ENCODE measurements around the gene PPP1R26. TPM values are rescaled to one million over a fixed set of nuclear protein-coding genes. Genes with fewer than 3 reads are reported as not detected.

PPP1R26 gene
- polyA plus RNA-seq, 2 of the 4 experiments (the other 2 are of a cell fraction), result 8.5 to 12.7 TPM

DNA sequence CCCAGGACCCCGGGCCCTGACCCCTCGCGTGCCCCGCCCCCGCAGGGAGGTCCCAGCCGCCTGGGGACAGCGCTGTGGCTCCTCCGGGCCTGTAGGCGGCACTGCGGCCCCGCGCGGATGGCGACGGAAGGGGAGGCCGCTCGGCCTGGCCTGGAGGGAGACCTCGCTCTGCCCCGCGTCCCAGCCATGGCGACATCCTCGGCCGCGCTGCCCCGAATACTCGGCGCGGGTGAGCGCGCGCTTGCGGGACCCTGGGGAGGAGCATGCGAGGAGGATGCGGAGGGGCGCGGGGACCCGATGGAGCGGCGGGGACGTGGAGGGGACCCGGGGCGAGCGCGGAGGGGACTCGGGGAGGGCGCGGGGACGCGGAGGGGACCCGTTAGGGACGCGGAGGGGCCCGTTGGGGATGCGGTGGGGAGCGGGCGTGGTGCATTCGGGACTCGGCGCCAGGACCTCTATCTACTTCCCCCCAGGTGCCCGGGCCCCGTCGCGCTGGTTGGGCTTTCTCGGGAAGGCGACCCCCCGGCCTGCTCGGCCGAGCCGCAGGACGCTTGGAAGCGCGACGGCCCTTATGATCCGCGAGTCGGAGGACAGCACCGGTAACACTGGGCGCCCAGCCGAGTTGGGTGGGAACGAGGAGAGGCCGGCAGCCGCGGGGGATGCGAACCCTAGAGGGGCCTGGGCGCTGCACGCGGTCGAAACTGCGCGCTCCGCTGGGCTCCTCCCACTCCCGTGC lies 21.1 kb downstream of the PPP1R26 start, which contains the start of gene MRPS2 (continued):
- TF ChIP-seq REST (IDR thresholded peaks at IDR 0.05) (no peak), RARB (CRISPR knock-in tag; IDR thresholded peaks at IDR 0.05) (no peak), KDM5A (IDR thresholded peaks at IDR 0.05) (peak; percentile 52), HDAC2 (IDR thresholded peaks at IDR 0.05) (no peak), BHLHE40 (IDR thresholded peaks at IDR 0.05; ENCODE audit: low read depth, low read length) (no peak; the same call in 1 of the 2 replicates), TFCP2L1 (CRISPR knock-in tag; IDR thresholded peaks at IDR 0.05) (no peak; the same call in 1 of the 2 replicates), SMC3 (IDR thresholded peaks at IDR 0.05) (no peak), CBX8 (IDR thresholded peaks at IDR 0.05) (no peak), HOXB13 (CRISPR knock-in tag; IDR thresholded peaks at IDR 0.05; ENCODE audit: low read depth) (no peak), NPAS2 (CRISPR knock-in tag; IDR thresholded peaks at IDR 0.05; ENCODE audit: borderline replicate concordance) (no peak), FOSB (CRISPR knock-in tag; IDR thresholded peaks at IDR 0.05) (no peak), EP300 (IDR thresholded peaks at IDR 0.05) (no peak), POLR2AphosphoS2 (conservative IDR thresholded peaks at IDR 0.05; ENCODE audit: low read length) (no peak), HOXA7 (CRISPR knock-in tag; IDR thresholded peaks at IDR 0.05) (no peak), EHF (CRISPR knock-in tag; IDR thresholded peaks at IDR 0.05) (no peak), CHD2 (IDR thresholded peaks at IDR 0.05; ENCODE audit: low read length, partially characterized antibody) (no peak), BCL3 (IDR thresholded peaks at IDR 0.05) (peak; percentile 80; the same call in 2 of the 3 replicates), HEYL (CRISPR knock-in tag; IDR thresholded peaks at IDR 0.05) (no peak)
- TF ChIP-seq, protein P1, sequence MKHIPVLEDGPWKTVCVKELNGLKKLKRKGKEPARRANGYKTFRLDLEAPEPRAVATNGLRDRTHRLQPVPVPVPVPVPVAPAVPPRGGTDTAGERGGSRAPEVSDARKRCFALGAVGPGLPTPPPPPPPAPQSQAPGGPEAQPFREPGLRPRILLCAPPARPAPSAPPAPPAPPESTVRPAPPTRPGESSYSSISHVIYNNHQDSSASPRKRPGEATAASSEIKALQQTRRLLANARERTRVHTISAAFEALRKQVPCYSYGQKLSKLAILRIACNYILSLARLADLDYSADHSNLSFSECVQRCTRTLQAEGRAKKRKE (CRISPR knock-in tag; IDR thresholded peaks at IDR 0.05; ENCODE audit: low read depth), result no peak
- TF ChIP-seq, protein P2, sequence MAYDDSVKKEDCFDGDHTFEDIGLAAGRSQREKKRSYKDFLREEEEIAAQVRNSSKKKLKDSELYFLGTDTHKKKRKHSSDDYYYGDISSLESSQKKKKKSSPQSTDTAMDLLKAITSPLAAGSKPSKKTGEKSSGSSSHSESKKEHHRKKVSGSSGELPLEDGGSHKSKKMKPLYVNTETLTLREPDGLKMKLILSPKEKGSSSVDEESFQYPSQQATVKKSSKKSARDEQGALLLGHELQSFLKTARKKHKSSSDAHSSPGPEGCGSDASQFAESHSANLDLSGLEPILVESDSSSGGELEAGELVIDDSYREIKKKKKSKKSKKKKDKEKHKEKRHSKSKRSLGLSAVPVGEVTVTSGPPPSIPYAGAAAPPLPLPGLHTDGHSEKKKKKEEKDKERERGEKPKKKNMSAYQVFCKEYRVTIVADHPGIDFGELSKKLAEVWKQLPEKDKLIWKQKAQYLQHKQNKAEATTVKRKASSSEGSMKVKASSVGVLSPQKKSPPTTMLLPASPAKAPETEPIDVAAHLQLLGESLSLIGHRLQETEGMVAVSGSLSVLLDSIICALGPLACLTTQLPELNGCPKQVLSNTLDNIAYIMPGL (CRISPR knock-in tag; IDR thresholded peaks at IDR 0.05; ENCODE audit: borderline replicate concordance), result peak; percentile 95
- TF ChIP-seq, protein P3, sequence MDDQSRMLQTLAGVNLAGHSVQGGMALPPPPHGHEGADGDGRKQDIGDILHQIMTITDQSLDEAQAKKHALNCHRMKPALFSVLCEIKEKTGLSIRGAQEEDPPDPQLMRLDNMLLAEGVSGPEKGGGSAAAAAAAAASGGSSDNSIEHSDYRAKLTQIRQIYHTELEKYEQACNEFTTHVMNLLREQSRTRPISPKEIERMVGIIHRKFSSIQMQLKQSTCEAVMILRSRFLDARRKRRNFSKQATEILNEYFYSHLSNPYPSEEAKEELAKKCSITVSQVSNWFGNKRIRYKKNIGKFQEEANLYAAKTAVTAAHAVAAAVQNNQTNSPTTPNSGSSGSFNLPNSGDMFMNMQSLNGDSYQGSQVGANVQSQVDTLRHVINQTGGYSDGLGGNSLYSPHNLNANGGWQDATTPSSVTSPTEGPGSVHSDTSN (IDR thresholded peaks at IDR 0.05), result no peak

Data from A549 (cell line).